Measurements from ENCODE around the gene CACFD1.

CACFD1 gene

DNA sequence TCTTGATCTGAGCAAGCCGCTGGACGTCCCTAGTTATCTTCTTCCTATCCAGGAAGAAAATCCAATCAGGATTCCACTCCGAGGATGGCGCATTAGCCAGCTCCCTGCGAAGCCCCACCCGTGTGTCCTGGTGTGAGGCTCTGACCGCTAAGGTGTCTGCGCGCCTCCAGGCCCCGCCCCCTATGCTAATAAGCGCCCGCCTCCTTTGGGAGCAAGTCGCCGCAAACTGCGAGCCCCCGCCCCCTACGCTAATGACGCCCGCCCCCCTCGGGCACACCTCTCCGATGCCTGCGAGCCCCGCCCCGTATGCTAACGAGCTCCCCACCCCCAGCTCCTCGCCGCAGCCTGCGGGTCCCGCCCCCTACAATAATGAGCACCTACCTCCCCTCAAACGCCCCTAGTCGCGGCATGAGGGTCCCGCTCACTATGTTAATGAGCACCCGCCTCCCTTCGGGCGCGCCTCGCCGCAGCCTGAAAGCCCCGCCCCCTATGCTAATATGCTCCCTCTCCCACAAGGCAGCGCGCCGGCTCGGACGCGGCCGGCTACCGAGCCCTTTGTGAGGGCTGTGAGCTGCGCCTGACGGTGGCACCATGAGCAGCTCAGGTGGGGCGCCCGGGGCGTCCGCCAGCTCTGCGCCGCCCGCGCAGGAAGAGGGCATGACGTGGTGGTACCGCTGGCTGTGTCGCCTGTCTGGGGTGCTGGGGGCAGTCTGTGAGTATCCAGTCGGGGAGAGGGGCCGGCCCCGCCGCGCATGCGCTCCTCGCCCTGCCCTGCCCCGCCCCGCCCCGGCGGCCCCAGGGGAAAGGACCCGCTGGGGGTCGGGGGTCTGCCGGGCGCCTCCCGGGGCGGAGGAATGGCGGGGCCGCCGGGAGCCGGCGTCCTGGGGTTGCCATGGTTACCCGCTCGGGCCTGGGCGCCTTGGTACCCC lies at the start of gene CACFD1:
TSS of gene CACFD1 (plus strand) at position 503 of the 929 bp plus-strand sequence. CDS start at position 592, 89 bp downstream.
- DNase-seq (ENCODE audit: low spot score): peak; percentile 99

DNA sequence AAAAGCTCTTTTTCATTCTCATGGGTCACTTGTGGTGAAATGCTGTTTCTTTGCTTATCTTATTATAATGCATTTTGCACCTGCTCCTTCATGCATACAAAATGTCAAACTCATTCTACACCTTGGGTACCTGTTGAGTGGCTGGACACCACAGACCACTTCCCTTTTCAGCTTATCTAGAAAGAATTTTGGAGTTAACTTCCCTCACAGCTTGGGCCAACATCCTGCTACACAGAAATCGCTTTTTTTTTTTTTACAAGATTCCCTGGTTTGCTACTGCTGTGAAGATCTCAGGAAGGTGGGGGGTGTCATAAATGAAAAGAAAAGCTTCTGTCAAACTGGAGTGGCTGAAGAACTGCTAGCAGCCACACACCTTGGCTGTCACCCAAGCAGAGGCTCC lies 44.6 kb upstream of the CACFD1 start:
- DNase-seq (ENCODE audit: low spot score): no peak

DNA sequence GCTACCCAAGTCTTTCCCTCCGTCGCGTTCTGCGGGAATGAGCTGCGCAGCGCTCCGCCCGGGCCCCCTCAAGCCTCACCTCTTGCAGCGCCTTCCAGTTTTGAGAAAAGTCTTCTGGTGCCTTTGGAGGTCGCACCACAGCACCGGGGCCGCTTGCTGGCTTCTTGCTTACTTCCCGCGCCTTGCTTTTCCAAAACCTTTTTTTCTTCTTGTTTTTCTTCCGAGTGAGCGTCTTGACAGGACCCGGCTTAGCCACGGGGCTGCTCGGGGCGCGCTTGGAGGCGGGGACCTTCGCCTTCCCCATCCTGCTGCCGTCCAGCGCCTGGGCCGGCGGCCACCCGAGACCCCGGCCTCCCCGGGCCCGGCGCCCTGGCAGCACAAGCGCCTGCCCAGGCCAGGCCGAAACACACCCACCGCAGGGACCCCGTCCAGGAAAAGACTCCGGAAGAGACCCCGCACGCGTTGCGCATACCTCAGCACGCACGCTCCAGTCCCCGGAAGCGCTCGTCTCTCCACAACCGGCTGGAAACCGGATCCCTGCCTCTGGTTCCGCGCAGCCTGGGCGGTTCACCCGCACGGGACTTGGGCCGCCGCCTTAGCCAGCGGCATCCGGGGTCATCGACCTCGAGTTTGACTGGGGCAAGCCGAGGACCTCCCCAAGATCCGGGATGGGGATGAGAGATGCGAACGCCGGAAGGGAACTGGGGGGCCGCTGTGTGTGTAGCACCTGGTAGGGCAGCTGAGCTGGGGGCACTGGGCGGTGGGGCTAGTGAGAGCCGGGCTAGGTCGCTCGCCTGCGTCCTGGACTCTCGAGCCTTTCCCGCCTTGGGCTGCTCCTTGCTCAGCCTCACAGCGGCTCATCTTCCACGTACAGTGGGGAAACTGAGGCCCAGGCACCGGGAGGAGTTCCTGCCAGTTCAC lies 42.0 kb upstream of the CACFD1 start, which contains the start of gene REXO4:
TSS of gene REXO4 (minus strand) at position 470 of the 921 bp plus-strand sequence. CDS start at position 304, 166 bp downstream.
- peak; percentile 96 for DNase-seq (ENCODE audit: low spot score)

DNA sequence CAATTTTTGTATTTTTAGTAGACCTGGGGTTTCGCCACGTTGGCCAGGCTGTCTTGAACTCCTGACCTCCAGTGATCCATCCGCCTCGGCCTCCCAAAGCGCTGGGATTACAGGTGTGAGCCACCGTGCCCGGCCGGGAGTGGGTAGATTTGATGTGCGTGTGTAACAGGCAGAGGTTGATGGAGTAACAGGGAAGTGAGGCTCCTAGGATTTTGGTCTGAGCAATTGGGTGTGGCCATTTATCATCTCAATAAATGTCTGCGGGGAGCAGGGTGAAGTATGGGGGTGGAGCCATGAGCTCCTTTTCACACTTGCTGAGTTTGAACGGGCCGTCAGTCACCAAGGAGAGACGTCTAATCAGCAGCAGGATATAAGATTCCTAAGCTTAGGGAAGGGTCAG lies 40.8 kb upstream of the CACFD1 start:
- DNase-seq (ENCODE audit: low spot score): no peak

DNA sequence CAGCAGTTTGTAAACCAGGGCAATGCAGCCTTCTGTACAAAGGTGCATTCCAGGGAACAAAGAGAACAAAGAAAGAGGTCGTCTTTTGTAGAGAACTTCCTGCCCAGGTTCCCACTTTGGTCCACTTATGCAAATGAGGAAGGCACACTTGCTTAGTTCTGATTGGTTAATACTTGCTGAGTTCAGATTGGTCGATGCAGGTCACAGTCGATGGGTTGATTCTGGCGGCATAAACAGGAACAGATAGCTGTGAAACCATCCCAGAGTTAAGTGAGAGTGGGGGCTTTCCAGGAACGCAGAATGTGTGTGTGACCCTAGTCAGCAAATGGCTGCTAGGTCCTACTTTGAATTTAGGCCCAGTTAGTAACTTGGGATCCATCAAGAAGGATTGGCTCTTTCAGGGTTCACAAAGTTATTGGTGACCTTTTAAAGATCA lies 39.4 kb upstream of the CACFD1 start:
- no peak for DNase-seq (ENCODE audit: low spot score)

DNA sequence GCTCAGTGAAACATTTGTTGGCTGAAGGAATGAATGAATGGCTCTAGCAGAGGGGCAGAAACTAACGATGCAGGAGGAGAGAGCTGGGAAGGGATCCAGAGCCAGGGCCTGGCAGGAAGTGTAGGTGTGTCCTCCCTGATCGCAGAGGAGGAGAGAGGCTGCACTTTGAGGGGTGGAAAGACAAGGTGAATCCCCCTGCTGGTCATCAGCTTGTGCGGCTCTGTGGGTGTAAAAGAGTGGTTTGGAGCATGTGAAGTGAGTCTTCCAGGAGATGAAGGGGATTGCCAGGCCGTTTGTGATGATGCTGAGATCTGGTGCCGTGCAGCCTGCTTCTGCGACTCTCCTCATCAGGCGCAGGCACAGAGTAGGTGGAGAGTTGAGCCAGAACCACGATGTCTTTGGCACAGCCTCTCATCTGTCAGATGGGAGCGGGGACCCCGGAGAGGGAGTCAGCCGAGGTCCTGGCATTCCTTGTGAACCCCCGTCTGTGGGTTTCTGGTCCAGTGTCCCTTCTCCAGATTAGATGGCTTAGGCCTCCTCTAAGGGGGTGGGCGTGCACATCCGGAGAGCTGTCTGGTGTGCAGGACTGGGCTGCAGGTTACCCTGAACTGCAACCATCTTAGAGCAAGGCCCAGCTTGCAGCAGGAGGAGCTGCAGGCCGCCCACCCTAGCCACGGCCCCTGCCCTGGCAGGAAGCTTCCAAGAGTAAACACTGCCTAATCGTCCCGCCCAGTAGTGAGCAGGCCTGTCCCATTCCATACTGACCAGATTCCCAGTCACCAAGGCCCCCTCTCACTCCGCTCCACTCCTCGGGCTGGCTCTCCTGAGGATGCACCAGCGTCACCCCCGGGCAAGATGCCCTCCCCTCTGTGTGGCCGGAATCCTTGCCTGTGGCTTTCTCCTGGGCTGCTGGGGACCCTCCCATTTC lies 37.9 kb upstream of the CACFD1 start, which contains the start of gene ADAMTS13:
TSS of gene ADAMTS13 (plus strand) at position 753 of the 928 bp plus-strand sequence. CDS start at position 830, 77 bp downstream.
- DNase-seq (ENCODE audit: low spot score): no peak

DNA sequence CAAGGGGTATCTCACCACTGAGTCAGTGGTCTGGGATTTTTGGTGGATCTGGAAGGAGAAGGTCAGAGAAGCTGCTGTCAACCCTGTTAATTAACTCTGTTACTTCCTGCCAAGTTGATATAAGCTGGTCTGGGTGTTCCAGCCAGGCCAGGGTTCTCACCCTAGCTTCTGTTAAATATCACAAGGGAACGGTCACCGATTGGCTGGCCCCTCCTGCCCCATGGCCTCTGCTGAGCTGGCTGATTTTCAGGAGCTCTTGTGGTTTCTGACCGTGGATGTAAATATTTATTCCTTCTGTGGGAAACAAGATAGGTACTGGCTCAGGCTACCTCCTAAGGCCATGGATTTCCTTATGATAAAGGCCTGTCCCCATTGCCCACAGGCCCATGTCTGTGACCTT lies 36.6 kb upstream of the CACFD1 start:
- DNase-seq (ENCODE audit: low spot score): no peak

DNA sequence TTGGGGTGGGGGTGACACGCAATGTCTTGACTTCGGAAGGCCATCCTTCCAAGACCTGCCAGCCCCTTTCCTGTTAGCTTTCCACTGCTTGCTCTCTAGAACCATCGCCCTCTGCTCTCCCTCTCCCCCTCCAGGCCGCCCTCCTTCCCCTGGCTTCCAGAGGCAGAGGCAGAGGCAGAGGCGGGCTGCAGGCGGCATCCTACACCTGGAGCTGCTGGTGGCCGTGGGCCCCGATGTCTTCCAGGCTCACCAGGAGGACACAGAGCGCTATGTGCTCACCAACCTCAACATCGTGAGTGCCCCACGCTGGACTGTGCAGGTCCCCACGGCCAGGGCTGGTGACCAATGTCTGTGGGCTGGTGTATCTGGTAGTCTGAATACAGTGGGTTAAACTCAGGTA lies 35.6 kb upstream of the CACFD1 start:
- no peak for DNase-seq (ENCODE audit: low spot score)

DNA sequence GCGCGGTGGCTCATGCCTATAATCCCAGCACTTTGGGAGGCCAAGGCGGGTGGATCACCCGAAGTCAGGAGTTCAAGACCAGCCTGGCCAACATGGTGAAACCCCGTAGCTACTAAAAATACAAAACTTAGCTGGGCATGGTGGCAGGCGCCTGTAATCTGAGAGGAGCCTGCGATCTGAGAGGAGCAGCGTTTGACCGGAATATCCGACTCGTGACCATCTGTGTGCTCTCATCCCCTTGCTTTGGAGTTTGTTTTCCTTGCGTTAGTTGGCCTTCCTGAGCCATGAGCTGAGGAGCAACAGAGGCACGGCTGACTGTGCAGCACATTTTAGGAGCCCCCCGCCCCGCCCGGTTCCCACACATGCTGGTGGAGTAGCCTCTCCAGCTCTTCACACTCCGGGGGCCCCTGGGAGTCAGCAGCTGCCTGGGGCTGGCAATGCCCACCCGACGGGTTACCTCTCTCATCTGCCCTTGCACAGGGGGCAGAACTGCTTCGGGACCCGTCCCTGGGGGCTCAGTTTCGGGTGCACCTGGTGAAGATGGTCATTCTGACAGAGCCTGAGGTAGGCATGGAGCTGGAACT lies 34.6 kb upstream of the CACFD1 start:
- no peak for DNase-seq (ENCODE audit: low spot score)

DNA sequence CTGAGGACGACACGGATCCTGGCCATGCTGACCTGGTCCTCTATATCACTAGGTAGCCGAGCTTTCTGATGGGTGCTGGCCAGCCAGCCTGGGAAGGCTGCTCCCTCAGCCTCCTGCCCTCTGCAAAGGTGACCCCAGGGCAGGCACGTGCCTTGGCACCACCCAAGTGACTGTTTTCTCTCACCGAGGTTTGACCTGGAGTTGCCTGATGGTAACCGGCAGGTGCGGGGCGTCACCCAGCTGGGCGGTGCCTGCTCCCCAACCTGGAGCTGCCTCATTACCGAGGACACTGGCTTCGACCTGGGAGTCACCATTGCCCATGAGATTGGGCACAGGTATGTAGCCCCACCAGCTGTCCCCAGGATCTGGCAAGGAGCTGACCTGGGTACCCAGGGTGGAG lies 33.8 kb upstream of the CACFD1 start:
- DNase-seq (ENCODE audit: low spot score): no peak

DNA sequence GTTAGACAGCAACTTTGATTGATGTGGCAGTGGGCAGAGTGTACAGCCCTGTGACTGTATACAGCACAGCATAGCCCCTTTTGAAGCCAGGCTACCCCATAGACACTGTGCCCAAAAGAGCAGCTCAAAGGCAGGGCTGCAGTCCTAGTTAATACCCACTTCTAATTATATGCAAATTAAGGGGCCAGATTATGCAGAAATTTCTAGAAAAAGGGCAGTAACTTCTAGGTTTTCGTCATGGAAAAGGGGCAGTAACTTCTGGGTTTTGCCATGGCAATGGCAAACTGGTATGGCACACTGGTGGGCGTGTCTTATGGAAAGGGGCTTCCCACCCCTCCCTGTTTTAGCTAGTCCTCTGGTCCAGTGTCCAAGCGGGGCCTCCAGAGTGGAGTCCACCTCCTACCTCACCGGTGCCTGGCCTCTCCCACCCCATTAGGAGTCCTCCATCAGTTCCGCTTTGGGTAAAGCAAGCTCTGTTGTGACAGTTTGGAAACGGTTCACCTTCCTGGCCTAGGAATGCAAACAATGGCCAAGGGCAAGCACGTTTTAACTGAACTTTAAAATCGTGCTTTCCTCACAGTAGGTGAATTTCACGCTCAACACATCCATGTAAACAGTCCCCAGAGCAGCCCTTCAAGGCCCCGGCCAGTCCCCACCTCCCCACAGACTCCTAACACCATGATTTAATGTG lies 32.0 kb upstream of the CACFD1 start:
- no peak for DNase-seq (ENCODE audit: low spot score)

DNA sequence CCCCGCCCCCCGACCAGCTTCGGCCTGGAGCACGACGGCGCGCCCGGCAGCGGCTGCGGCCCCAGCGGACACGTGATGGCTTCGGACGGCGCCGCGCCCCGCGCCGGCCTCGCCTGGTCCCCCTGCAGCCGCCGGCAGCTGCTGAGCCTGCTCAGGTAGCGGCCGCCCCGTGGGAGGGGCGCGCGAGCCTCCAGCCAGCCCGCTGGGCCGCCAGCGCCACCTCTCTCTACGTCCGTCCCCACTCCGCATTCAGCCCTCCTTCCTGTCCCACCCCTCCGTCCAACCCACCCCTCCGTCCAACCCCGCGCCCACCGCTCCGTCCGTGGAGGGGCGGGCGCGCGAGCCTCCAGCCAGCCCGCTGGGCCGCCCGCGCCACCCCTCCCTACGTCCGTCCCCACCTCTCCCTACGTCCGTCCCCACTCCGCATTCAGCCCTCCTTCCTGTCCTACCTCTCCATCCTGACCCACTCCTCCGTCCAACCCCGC lies 31.1 kb upstream of the CACFD1 start:
- DNase-seq (ENCODE audit: low spot score): peak; percentile 77

DNA sequence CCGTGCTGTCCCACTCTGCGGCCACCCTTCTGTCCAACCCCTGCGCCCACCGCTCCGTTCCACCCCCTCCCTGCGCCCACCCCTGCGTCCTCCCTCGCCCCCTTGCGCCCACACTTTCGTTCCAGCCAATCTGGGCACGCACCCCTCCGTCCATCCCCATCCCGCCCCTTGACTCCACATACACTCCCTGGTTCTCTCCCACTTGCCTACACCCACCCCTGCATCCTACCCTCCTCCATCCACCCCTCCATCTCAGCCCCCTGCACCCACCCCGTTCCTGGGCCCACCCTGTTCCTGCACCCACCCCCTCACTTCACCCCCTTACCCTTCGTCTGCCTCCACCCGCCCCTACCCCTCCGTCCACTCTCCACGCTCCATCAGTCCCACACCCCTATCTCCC lies 30.6 kb upstream of the CACFD1 start:
- peak; percentile 60 for DNase-seq (ENCODE audit: low spot score)

DNA sequence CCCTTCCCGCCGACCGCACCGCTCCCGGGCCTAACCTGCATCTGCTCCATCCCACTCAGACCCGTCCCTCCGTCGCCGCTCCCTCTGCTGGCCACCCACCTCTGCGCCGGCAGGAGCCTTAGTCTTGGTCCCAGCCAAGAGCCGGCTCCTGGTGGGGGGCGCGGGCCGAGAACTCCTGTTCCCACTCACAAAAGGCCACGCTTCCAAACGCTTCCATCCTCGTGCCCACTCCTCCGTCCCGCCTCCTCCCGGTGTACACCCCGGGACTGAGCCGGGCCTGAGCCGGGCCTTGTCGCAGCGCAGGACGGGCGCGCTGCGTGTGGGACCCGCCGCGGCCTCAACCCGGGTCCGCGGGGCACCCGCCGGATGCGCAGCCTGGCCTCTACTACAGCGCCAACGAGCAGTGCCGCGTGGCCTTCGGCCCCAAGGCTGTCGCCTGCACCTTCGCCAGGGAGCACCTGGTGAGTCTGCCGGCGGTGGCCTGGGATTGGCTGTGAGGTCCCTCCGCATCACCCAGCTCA lies 30.1 kb upstream of the CACFD1 start:
- DNase-seq (ENCODE audit: low spot score): peak; percentile 86

DNA sequence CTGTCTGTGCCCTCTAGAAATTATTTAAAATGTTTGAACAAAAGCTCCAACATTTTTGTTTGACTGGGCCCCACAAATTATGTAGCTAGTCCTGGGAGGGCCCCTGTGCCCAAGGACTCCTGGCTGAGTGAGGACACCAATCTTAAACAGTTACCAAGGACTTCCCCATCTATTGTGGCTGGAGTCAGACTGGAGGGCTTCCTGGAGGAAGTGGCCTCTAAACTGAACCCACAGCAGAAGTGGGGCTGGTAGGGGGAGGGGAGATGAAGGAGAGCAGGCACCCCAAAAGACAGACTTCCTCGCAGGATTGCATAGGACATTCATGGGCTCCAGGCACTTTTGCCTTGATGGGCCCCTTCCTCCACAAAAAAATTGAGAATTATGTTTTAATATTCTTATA lies 29.5 kb upstream of the CACFD1 start:
- DNase-seq (ENCODE audit: low spot score): no peak

DNA sequence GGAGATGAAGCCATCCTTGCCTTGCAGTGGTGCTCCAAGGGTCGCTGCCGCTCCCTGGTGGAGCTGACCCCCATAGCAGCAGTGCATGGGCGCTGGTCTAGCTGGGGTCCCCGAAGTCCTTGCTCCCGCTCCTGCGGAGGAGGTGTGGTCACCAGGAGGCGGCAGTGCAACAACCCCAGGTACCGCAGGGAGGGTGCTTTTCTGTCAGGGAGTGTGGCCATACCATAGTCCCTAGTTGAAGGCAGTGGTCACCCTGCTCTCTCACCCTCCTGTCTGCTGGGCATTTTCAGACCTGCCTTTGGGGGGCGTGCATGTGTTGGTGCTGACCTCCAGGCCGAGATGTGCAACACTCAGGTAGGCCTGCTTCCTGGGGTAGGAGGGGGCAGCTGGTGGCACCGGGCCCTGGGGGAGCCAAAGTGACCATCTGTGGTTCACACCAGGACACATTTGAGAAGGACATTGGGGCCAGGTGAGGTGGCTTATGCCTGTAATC lies 26.4 kb upstream of the CACFD1 start:
- DNase-seq (ENCODE audit: low spot score): no peak

DNA sequence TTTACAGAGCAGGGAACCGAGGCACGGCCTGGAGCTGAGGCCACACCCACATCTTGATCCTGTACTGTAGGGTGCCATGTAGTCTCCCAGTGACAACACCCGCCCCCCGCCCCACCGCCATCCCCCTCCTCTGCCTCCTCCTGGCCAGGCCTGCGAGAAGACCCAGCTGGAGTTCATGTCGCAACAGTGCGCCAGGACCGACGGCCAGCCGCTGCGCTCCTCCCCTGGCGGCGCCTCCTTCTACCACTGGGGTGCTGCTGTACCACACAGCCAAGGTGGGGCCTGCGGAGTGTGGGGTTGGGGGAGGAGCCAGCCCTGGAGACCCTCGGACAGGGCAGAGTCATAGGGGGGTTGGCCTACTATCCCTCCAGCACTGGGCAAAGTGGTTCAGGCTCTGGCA lies 23.1 kb upstream of the CACFD1 start:
- DNase-seq (ENCODE audit: low spot score): no peak

DNA sequence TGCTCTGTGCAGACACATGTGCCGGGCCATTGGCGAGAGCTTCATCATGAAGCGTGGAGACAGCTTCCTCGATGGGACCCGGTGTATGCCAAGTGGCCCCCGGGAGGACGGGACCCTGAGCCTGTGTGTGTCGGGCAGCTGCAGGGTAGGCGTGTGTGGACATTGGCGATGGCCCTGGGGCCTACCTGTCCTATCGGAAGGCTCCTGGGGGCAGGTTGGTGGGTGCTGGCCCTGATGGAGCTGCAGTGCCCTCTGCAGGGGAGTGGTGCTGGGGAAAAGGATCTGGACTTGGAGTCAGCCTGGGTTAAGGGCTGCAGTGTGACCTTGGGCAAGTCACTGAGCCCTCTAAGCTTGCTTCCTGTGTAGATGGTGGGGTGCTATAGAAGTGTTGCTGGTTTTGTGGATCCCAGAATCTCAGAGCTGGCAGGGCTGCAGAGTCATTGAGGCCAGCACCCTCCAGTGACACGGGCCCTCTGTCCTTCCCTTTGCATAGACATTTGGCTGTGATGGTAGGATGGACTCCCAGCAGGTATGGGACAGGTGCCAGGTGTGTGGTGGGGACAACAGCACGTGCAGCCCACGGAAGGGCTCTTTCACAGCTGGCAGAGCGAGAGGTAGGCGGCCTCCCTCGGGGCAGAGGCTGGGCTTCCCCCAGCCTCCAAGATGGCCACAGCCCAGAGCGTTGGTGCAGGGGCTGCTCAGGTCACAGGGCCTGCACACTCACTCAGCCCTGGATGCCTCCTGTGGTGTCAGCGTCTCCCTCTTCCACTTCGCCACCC lies 21.8 kb upstream of the CACFD1 start:
- DNase-seq (ENCODE audit: low spot score): no peak

DNA sequence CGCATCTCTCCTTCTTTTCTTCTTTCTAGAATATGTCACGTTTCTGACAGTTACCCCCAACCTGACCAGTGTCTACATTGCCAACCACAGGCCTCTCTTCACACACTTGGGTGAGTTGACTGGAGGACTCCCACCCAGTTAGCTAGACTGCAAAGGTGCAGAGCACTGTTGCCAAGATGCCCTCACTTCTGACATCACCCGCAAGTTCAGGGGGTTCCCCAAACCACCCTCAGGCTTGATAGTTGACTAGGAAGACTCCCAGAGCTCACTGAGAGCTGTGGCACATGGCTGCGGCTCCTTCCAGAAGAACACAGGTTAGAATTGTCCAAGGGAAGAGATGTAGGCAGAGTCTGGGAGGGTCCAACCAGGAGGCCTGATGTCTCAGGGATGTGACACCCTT lies 20.4 kb upstream of the CACFD1 start:
- no peak for DNase-seq (ENCODE audit: low spot score)
